H9 (cell line): ENCODE results near the gene ORMDL2. TPM values are rescaled to one million over a fixed set of nuclear protein-coding genes. Genes with fewer than 3 reads are reported as not detected.
A peak's percentile ranks its signal among the peaks of the same experiment; 100 is the strongest.

Source experiments
- DNase-seq: peaks from one replicate; pipeline ENCODE4 v3.0.0-alpha.2; 2017
- H2AFZ ChIP-seq: one replicate; pipeline ENCODE4 v1.6.1; 2013; ENCODE audit warnings: mild to moderate bottlenecking, low read length, control low read depth, moderate library complexity
- H2AK5ac ChIP-seq: 2 replicates; pipeline ENCODE4 v1.6.1; 2013; ENCODE audit warnings: low read length, control low read depth, mixed read lengths; ENCODE audit not compliant: insufficient read length
- H2BK120ac ChIP-seq: one replicate; pipeline ENCODE4 v1.6.1; 2013; ENCODE audit warnings: low read depth, mild to moderate bottlenecking, low read length, control low read depth, inconsistent platforms; ENCODE audit not compliant: poor library complexity, severe bottlenecking
- H2BK12ac ChIP-seq: 2 replicates; pipeline ENCODE4 v1.6.1; 2013; ENCODE audit warnings: low read length, control low read depth, mixed read lengths, low read depth; ENCODE audit not compliant: insufficient read length
- H2BK15ac ChIP-seq: 2 replicates; pipeline ENCODE4 v1.6.1; 2013; ENCODE audit warnings: low read depth, low read length, control low read depth
- H2BK20ac ChIP-seq: one replicate; pipeline ENCODE4 v1.6.1; 2013; ENCODE audit warnings: low read depth, mild to moderate bottlenecking, low read length, control low read depth, inconsistent platforms; ENCODE audit not compliant: poor library complexity, severe bottlenecking
- H2BK5ac ChIP-seq: 2 replicates; pipeline ENCODE4 v1.6.1; 2013; ENCODE audit warnings: low read length, control low read depth, mixed read lengths; ENCODE audit not compliant: insufficient read length
- H3K14ac ChIP-seq: 2 replicates; pipeline ENCODE4 v1.6.1; 2013; ENCODE audit warnings: low read length, control low read depth; ENCODE audit not compliant: insufficient read depth
- H3K18ac ChIP-seq: 2 replicates; pipeline ENCODE4 v1.6.1; 2013; ENCODE audit warnings: low read depth, mild to moderate bottlenecking, mixed read lengths, low read length, control low read depth; ENCODE audit not compliant: insufficient read length
- H3K23ac ChIP-seq: 2 replicates; pipeline ENCODE4 v1.6.1; 2013; ENCODE audit warnings: low read length, control low read depth, mixed read lengths, low read depth; ENCODE audit not compliant: insufficient read length
- H3K23me2 ChIP-seq: 2 replicates; pipeline ENCODE4 v1.6.1; 2013; ENCODE audit warnings: low read depth, mild to moderate bottlenecking, mixed read lengths, low read length, control low read depth; ENCODE audit not compliant: insufficient read length, poor library complexity, severe bottlenecking
- H3K27ac ChIP-seq: 2 replicates; pipeline ENCODE4 v1.5.1; 2013; ENCODE audit warnings: low read length, control low read depth, mixed read lengths, low read depth; ENCODE audit not compliant: insufficient read length
- H3K27me3 ChIP-seq: 2 replicates; pipeline ENCODE4 v1.6.1; 2013; ENCODE audit warnings: low read length, control low read depth, inconsistent platforms; ENCODE audit not compliant: insufficient read depth
- H3K4ac ChIP-seq: 2 replicates; pipeline ENCODE4 v1.6.1; 2013; ENCODE audit warnings: low read depth, mild to moderate bottlenecking, control low read depth, inconsistent platforms, low read length, moderate library complexity
- H3K4me1 ChIP-seq: 2 replicates; pipeline ENCODE4 v1.6.1; 2013; ENCODE audit warnings: low read length, control low read depth, inconsistent platforms; ENCODE audit not compliant: insufficient read depth
- H3K4me2 ChIP-seq: 2 replicates; pipeline ENCODE4 v1.6.1; 2013; ENCODE audit warnings: low read length, control low read depth, mixed read lengths; ENCODE audit not compliant: insufficient read length, insufficient read depth
- H3K56ac ChIP-seq: 2 replicates; pipeline ENCODE4 v1.6.1; 2013; ENCODE audit warnings: low read depth, mild to moderate bottlenecking, mixed read lengths, low read length, control low read depth; ENCODE audit not compliant: insufficient read length
- H3K79me1 ChIP-seq: 2 replicates; pipeline ENCODE4 v1.6.1; 2013; ENCODE audit warnings: low read depth, mild to moderate bottlenecking, moderate library complexity, low read length, control low read depth, inconsistent platforms; ENCODE audit not compliant: insufficient read depth, poor library complexity, severe bottlenecking
- H3K79me2 ChIP-seq: 2 replicates; pipeline ENCODE4 v1.6.1; 2013; ENCODE audit warnings: low read length, control low read depth, inconsistent platforms; ENCODE audit not compliant: insufficient read depth
- H3K9ac ChIP-seq: 2 replicates; pipeline ENCODE4 v1.6.1; 2013; ENCODE audit warnings: low read length, control low read depth, mixed read lengths; ENCODE audit not compliant: insufficient read length; ENCODE audit errors: extremely low read depth
- H3K9me3 ChIP-seq: one replicate; pipeline ENCODE4 v1.6.1; 2013; ENCODE audit warnings: low read depth, low read length, inconsistent platforms; ENCODE audit not compliant: control insufficient read depth
- H3T11ph ChIP-seq: one replicate; pipeline ENCODE4 v1.6.1; 2013; ENCODE audit warnings: mild to moderate bottlenecking, low read length, control low read depth, inconsistent platforms
- H4K20me1 ChIP-seq: one replicate; pipeline ENCODE4 v1.6.1; 2013; ENCODE audit not compliant: control insufficient read depth, insufficient read length, insufficient read depth
- H4K5ac ChIP-seq: 2 replicates; pipeline ENCODE4 v1.6.1; 2013; ENCODE audit warnings: low read depth, mild to moderate bottlenecking, mixed read lengths, low read length, control low read depth; ENCODE audit not compliant: insufficient read length
- H4K8ac ChIP-seq: replicated peaks from 2 replicates; pipeline ENCODE4 v1.6.1; 2013; ENCODE audit warnings: low read length, control low read depth, mixed read lengths, low read depth; ENCODE audit not compliant: insufficient read length
- H4K91ac ChIP-seq: 2 replicates; pipeline ENCODE4 v1.6.1; 2013; ENCODE audit warnings: low read depth, mild to moderate bottlenecking, moderate library complexity, mixed read lengths, low read length, control low read depth; ENCODE audit not compliant: insufficient read length
- H3K27ac Mint-ChIP-seq, 3 experiments: 2 replicates in 2 of 3; 3 replicates in 1 of 3; pipeline ENCODE4 v1.8.0; 2020 to 2021; ENCODE audit warnings: mixed read lengths in 3 of 3, mild to moderate bottlenecking in 1 of 3, moderate library complexity in 1 of 3
- H3K27me3 Mint-ChIP-seq: 2 replicates; pipeline ENCODE4 v1.8.0; 2021; ENCODE audit warnings: low read depth, mild to moderate bottlenecking, moderate library complexity, mixed read lengths
- H3K36me3 Mint-ChIP-seq, 3 experiments: 2 replicates in 2 of 3; 3 replicates in 1 of 3; pipeline ENCODE4 v1.8.0; 2020 to 2021; ENCODE audit warnings: low read depth in 3 of 3, mixed read lengths in 3 of 3; ENCODE audit not compliant: insufficient read depth in 1 of 3
- H3K4me1 Mint-ChIP-seq, 2 experiments: 2 replicates each; pipeline ENCODE4 v1.8.0; 2020; ENCODE audit warnings: mixed read lengths in 2 of 2
- H3K4me3 Mint-ChIP-seq, 2 experiments: 2 replicates in 1 of 2; 3 replicates in 1 of 2; pipeline ENCODE4 v1.8.0; 2020 to 2021; ENCODE audit warnings: mild to moderate bottlenecking in 2 of 2, mixed read lengths in 2 of 2, moderate library complexity in 1 of 2
- H3K9me3 Mint-ChIP-seq, 2 experiments: 2 replicates in 1 of 2; 3 replicates in 1 of 2; pipeline ENCODE4 v1.8.0; 2020; ENCODE audit warnings: mild to moderate bottlenecking in 2 of 2, mixed read lengths in 2 of 2, moderate library complexity in 1 of 2
- CTCF ChIP-seq: fragments of 200-600 bp; sonication (generic); conservative IDR thresholded peaks from 3 replicates; pipeline ENCODE4 v1.8.0; 2021; ENCODE audit warnings: antibody characterized with exemption, mild to moderate bottlenecking
- WGBS: extraction: QIAGEN DNeasy Blood & Tissue Kit; methylation state at CpG from one replicate; pipeline ENCODE4 v1.1.7; 2013; ENCODE audit warnings: missing lambda C conversion rate, low lambda C conversion rate, mixed read lengths; ENCODE audit not compliant: insufficient read length; ENCODE audit errors: extremely low coverage; 5-methylcytosine and 5-hydroxymethylcytosine counted together
- total RNA-seq: library from RNA; stranded (reverse); gene quantifications from 2 replicates; pipeline ENCODE4 v1.2.1, GENCODE V29; 2021

The ORMDL2 gene
- total RNA-seq, 1 experiment from 2014 or later = 51.3 TPM

GRCh38 chr12:55777856-55778255 lies 40.0 kb upstream of the ORMDL2 start:
- H2AFZ ChIP-seq = no peak overlapping the region
- no peaks in the 10 kb centered on the region for H3K79me2 ChIP-seq
- no peak overlapping the region for H3K23ac ChIP-seq
- H4K8ac ChIP-seq = no peak overlapping the region
- H3K4ac ChIP-seq = no peak overlapping the region
- H2AK5ac ChIP-seq = no peak overlapping the region
- H2BK120ac ChIP-seq = no peak overlapping the region
- no peak overlapping the region for H2BK12ac ChIP-seq
- no peaks in the 10 kb centered on the region for H3K27me3 ChIP-seq
- peak overlapping the region in 1 of 3 experiments; percentile 36; a peak in 1 of 7 replicates for H3K27ac Mint-ChIP-seq
- WGBS = no CpG with 5 or more reads among the region's 3 CpGs
- no peaks in the 10 kb centered on the region for H3K9me3 ChIP-seq
- H3K9me3 Mint-ChIP-seq = no peaks in the 10 kb centered on the region
- no peak overlapping the region for H2BK15ac ChIP-seq
- TF ChIP-seq CTCF = no peak
- H3K4me1 ChIP-seq = no peaks in the 10 kb centered on the region
- no peak overlapping the region for H3K56ac ChIP-seq
- peaks cover 16 to 70% (median 69%) of the 10 kb centered on the region in 3 experiments; a peak in 6 of 7 replicates for H3K36me3 Mint-ChIP-seq
- no peak overlapping the region for H3K18ac ChIP-seq
- H3K4me3 Mint-ChIP-seq = no peak overlapping the region
- H3K9ac ChIP-seq = no peak overlapping the region
- no peaks in the 10 kb centered on the region for H3K79me1 ChIP-seq
- H3K4me1 Mint-ChIP-seq = no peaks in the 10 kb centered on the region
- no peak overlapping the region for H4K91ac ChIP-seq
- DNase-seq = no peak
- no peak overlapping the region for H3K4me2 ChIP-seq
- H4K5ac ChIP-seq = no peak overlapping the region
- H3K27ac ChIP-seq = no peak overlapping the region
- no peaks in the 10 kb centered on the region for H4K20me1 ChIP-seq
- H3K27me3 Mint-ChIP-seq = no peaks in the 10 kb centered on the region
- H3K23me2 ChIP-seq = no peaks in the 10 kb centered on the region
- no peak overlapping the region for H3T11ph ChIP-seq
- H2BK5ac ChIP-seq = no peak overlapping the region
- H3K14ac ChIP-seq = no peak overlapping the region
- H2BK20ac ChIP-seq = no peak overlapping the region
